ENCODE data around the gene UBE2F. TPM values are rescaled to one million over a fixed set of nuclear protein-coding genes. Genes with fewer than 3 reads are reported as not detected.

UBE2F gene
- total RNA-seq, 2 donors from 2014 or later, result 58.3 to 59.2 TPM

DNA sequence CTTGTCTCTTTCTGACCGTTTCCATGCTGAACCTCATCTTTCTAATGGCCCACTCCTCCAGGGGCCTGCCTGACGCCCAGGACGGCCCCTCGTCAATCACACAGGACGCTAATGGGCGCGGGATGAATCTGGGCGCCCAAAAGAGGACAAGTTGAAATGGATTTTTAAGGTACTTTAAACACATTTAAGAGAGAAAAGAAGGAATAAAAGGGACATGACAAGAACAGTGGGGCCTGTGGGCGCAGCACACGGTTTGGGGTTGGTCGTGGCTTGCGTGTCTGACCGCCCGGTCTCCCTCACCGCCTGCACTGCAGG, 607 bp upstream of the UBE2F start:
- Mint-ChIP-seq H3K4me3 (peak overlapping the region; percentile 77), H3K9me3 (peaks cover 12% of the 10 kb centered on the region), H3K36me3 (ENCODE audit: low read depth) (no peaks in the 10 kb centered on the region), H3K4me1 (peaks cover 22% of the 10 kb centered on the region), H3K27ac (peak overlapping the region; percentile 61), H3K27me3 (ENCODE audit: insufficient read depth) (peaks cover 11% of the 10 kb centered on the region)
- H3K9me3 ChIP-seq (ENCODE audit: control insufficient read depth, low read length), result peaks cover 15% of the 10 kb centered on the region
- H3K36me3 ChIP-seq (ENCODE audit: control insufficient read depth, insufficient read depth, low read length), result no peaks in the 10 kb centered on the region
- DNase-seq, result no peak
- no peaks in the 10 kb centered on the region for H3K4me1 ChIP-seq (ENCODE audit: control insufficient read depth, insufficient read depth, low read length)
- H3K27me3 ChIP-seq (ENCODE audit: control insufficient read depth, insufficient read depth, low read length, poor library complexity, severe bottlenecking), result no peaks in the 10 kb centered on the region
- H3K27ac ChIP-seq (ENCODE audit: low read depth, low read length), result no peak overlapping the region
- TF ChIP-seq, protein P1, sequence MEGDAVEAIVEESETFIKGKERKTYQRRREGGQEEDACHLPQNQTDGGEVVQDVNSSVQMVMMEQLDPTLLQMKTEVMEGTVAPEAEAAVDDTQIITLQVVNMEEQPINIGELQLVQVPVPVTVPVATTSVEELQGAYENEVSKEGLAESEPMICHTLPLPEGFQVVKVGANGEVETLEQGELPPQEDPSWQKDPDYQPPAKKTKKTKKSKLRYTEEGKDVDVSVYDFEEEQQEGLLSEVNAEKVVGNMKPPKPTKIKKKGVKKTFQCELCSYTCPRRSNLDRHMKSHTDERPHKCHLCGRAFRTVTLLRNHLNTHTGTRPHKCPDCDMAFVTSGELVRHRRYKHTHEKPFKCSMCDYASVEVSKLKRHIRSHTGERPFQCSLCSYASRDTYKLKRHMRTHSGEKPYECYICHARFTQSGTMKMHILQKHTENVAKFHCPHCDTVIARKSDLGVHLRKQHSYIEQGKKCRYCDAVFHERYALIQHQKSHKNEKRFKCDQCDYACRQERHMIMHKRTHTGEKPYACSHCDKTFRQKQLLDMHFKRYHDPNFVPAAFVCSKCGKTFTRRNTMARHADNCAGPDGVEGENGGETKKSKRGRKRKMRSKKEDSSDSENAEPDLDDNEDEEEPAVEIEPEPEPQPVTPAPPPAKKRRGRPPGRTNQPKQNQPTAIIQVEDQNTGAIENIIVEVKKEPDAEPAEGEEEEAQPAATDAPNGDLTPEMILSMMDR (conservative IDR thresholded peaks at IDR 0.05), result no peak
- H3K9ac ChIP-seq (ENCODE audit: extremely low read depth, low read length, poor library complexity, severe bottlenecking), result peak overlapping the region; percentile 45
- WGBS, 2 experiments (ENCODE audit: insufficient coverage in 1 of 2, insufficient read length in 1 of 2), result 29 to 36% methylated on average over 12 to 15 of the region's 15 CpGs
- H3K4me3 ChIP-seq (ENCODE audit: low read length), result peak overlapping the region; percentile 85

DNA sequence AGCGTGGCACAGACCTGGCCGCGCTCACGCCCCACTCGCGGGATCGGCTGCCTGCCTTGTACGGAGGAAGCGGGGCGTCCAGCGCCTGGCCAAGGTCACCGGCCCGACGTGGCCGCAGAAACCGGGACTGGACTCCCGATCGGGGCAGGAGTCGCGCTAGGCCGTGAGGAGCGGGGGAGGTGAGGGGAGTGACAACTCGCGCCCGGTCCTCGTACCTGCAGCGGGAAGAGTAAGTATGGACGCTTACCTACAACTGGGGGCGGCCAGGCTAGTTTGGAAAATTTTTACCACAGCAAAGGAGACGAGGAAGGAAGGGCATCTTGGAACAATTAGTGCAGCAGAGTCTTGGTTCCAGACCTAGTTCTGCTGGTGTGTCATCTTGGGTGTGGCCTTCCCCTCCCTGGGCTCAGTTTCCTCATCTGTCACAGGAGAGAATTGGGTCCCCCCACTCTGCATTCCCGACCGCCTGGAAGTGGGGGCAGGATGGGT, 693 bp downstream of the UBE2F start:
- Histone ChIP-seq H3K27ac (ENCODE audit: low read depth, low read length) (no peak overlapping the region), H3K27me3 (ENCODE audit: control insufficient read depth, insufficient read depth, low read length, poor library complexity, severe bottlenecking) (no peaks in the 10 kb centered on the region), H3K9me3 (ENCODE audit: control insufficient read depth, low read length) (peaks cover 6% of the 10 kb centered on the region), H3K36me3 (ENCODE audit: control insufficient read depth, insufficient read depth, low read length) (no peaks in the 10 kb centered on the region), H3K4me1 (ENCODE audit: control insufficient read depth, insufficient read depth, low read length) (no peaks in the 10 kb centered on the region), H3K4me3 (ENCODE audit: low read length) (peak overlapping the region; percentile 82), H3K9ac (ENCODE audit: extremely low read depth, low read length, poor library complexity, severe bottlenecking) (peak overlapping the region; percentile 28)
- peak overlapping the region; percentile 77 for H3K4me3 Mint-ChIP-seq
- H3K27ac Mint-ChIP-seq, result peak overlapping the region; percentile 50
- 0 to 1% methylated on average over 5 to 32 of the region's 32 CpGs for WGBS, 2 experiments (ENCODE audit: insufficient coverage in 1 of 2, insufficient read length in 1 of 2)
- TF ChIP-seq, protein P1 (conservative IDR thresholded peaks at IDR 0.05), result no peak
- H3K9me3 Mint-ChIP-seq, result peaks cover 7% of the 10 kb centered on the region
- H3K4me1 Mint-ChIP-seq, result peaks cover 22% of the 10 kb centered on the region
- H3K36me3 Mint-ChIP-seq (ENCODE audit: low read depth), result no peaks in the 10 kb centered on the region
- DNase-seq, result peak; percentile 71
- H3K27me3 Mint-ChIP-seq (ENCODE audit: insufficient read depth), result peaks cover 10% of the 10 kb centered on the region

DNA sequence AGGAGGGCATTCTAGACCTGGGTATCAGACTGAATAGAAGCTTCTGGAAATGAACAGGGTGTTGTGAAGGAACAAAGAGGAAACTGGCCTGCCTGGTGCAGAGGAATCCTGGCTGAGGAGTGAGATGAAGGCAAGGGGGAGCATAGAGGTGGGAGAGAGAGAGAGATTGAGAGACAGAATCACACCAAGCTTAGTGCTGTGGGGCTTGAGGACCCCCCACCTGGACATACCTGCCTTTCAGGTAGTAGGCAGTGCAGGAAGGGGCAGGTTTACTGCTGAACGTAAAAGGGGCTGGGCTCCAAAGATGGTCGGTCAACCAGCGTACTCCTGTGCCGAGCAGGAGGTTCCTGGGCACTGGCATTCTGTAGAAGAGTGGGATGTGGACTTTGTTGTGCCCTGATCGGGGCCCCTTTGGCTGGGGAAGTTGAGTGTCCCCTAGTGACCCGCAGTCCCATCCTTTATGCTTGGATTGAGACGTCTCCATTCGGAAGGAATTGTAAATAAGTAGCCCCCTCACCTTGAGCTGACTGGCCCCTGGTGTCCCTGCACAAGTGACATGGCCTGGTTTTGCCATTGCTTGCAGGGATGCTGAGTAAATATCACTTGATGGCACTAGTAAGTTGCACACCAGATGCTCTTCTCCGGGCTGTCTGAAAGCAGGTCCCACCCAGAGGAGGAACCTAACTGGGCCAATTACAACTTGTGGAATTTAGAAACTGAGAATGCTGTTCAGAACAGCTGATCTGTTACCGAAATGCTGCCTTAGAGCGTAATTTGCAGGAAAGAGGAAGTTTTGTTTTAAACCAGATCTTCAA, 1.4 kb downstream of the UBE2F start:
- peak overlapping the region; percentile 50 for H3K27ac Mint-ChIP-seq
- peaks cover 6% of the 10 kb centered on the region for H3K27me3 Mint-ChIP-seq (ENCODE audit: insufficient read depth)
- peak overlapping the region; percentile 28 for H3K9ac ChIP-seq (ENCODE audit: extremely low read depth, low read length, poor library complexity, severe bottlenecking)
- no peak overlapping the region for H3K27ac ChIP-seq (ENCODE audit: low read depth, low read length)
- peak overlapping the region; percentile 77 for H3K4me3 Mint-ChIP-seq
- DNase-seq, result peak; percentile 56
- TF ChIP-seq, protein P1 (conservative IDR thresholded peaks at IDR 0.05), result no peak
- H3K27me3 ChIP-seq (ENCODE audit: control insufficient read depth, insufficient read depth, low read length, poor library complexity, severe bottlenecking), result no peaks in the 10 kb centered on the region
- H3K9me3 ChIP-seq (ENCODE audit: control insufficient read depth, low read length), result no peaks in the 10 kb centered on the region
- H3K4me1 ChIP-seq (ENCODE audit: control insufficient read depth, insufficient read depth, low read length), result no peaks in the 10 kb centered on the region
- peaks cover 22% of the 10 kb centered on the region for H3K4me1 Mint-ChIP-seq
- 82 to 83% methylated on average over 9 to 11 of the region's 11 CpGs for WGBS, 2 experiments (ENCODE audit: insufficient coverage in 1 of 2, insufficient read length in 1 of 2)
- no peaks in the 10 kb centered on the region for H3K9me3 Mint-ChIP-seq
- peaks cover 3% of the 10 kb centered on the region for H3K36me3 Mint-ChIP-seq (ENCODE audit: low read depth)
- H3K4me3 ChIP-seq (ENCODE audit: low read length), result peak overlapping the region; percentile 82
- peaks cover 5% of the 10 kb centered on the region for H3K36me3 ChIP-seq (ENCODE audit: control insufficient read depth, insufficient read depth, low read length)
